Measurements from ENCODE around the gene GPRC5A.

The GPRC5A gene

GRCh38 chr12:12941450-12942350 is 50.3 kb downstream of the GPRC5A start:
- Histone ChIP-seq H3K9ac (ENCODE audit: low read length) (no peak overlapping the region), H3K27ac (ENCODE audit: low read depth, low read length, poor library complexity, severe bottlenecking) (no peak overlapping the region), H3K4me3 (ENCODE audit: low read depth, low read length, poor library complexity, severe bottlenecking) (no peak overlapping the region), H3K36me3 (ENCODE audit: insufficient read depth, low read length) (no peaks in the 10 kb centered on the region), H3K4me1 (ENCODE audit: insufficient read depth, low read length, severe bottlenecking) (no peaks in the 10 kb centered on the region), H4K20me1 (ENCODE audit: insufficient read depth, low read length) (no peaks in the 10 kb centered on the region), H2AFZ (ENCODE audit: low read length) (no peak overlapping the region), H3K9me3 (ENCODE audit: low read length) (no peaks in the 10 kb centered on the region), H3K27me3 (ENCODE audit: insufficient read depth, low read length) (0 out of 2 replicates have a peak, but pooled peaks cover 3% of the 10 kb centered on the region), H3K4me2 (ENCODE audit: low read length) (no peak overlapping the region), H3F3A (ENCODE audit: insufficient read depth, low read length) (no peaks in the 10 kb centered on the region), H3K79me2 (ENCODE audit: insufficient read depth, low read length) (no peaks in the 10 kb centered on the region), H3K9me2 (ENCODE audit: low read depth, low read length) (no peaks in the 10 kb centered on the region)
- no peak for TF ChIP-seq EZH2 (IDR thresholded peaks at IDR 0.05; ENCODE audit: borderline replicate concordance, low read length)

GRCh38 chr12:12943586-12944260 is 52.4 kb downstream of the GPRC5A start:
- Histone ChIP-seq H2AFZ (ENCODE audit: low read length) (no peak overlapping the region), H3K4me1 (ENCODE audit: insufficient read depth, low read length, severe bottlenecking) (no peaks in the 10 kb centered on the region)

GRCh38 chr12:12945591-12945990 is 54.2 kb downstream of the GPRC5A start:
- Histone ChIP-seq H3F3A (ENCODE audit: insufficient read depth, low read length) (no peaks in the 10 kb centered on the region), H3K9ac (ENCODE audit: low read length) (no peak overlapping the region), H3K27me3 (ENCODE audit: insufficient read depth, low read length) (no peaks in the 10 kb centered on the region), H4K20me1 (ENCODE audit: insufficient read depth, low read length) (no peaks in the 10 kb centered on the region), H3K4me2 (ENCODE audit: low read length) (no peak overlapping the region), H2AFZ (ENCODE audit: low read length) (no peak overlapping the region), H3K9me3 (ENCODE audit: low read length) (no peaks in the 10 kb centered on the region), H3K9me2 (ENCODE audit: low read depth, low read length) (no peaks in the 10 kb centered on the region), H3K36me3 (ENCODE audit: insufficient read depth, low read length) (no peaks in the 10 kb centered on the region), H3K4me1 (ENCODE audit: insufficient read depth, low read length, severe bottlenecking) (no peaks in the 10 kb centered on the region), H3K4me3 (ENCODE audit: low read depth, low read length, poor library complexity, severe bottlenecking) (no peak overlapping the region), H3K27ac (ENCODE audit: low read depth, low read length, poor library complexity, severe bottlenecking) (no peak overlapping the region), H3K79me2 (ENCODE audit: insufficient read depth, low read length) (no peaks in the 10 kb centered on the region)
- TF ChIP-seq CTCF (IDR thresholded peaks at IDR 0.05; ENCODE audit: low read length) (no peak), EZH2 (IDR thresholded peaks at IDR 0.05; ENCODE audit: borderline replicate concordance, low read length) (no peak)

More at GRCh38 chr12:12943586-12944260, 52.4 kb downstream of the GPRC5A start:
- Histone ChIP-seq H3K36me3 (ENCODE audit: insufficient read depth, low read length) (no peaks in the 10 kb centered on the region), H3K9ac (ENCODE audit: low read length) (no peak overlapping the region), H3K4me3 (ENCODE audit: low read depth, low read length, poor library complexity, severe bottlenecking) (no peak overlapping the region), H3K27ac (ENCODE audit: low read depth, low read length, poor library complexity, severe bottlenecking) (no peak overlapping the region), H4K20me1 (ENCODE audit: insufficient read depth, low read length) (no peaks in the 10 kb centered on the region), H3K4me2 (ENCODE audit: low read length) (no peak overlapping the region), H3K79me2 (ENCODE audit: insufficient read depth, low read length) (no peaks in the 10 kb centered on the region), H3K9me2 (ENCODE audit: low read depth, low read length) (no peaks in the 10 kb centered on the region), H3F3A (ENCODE audit: insufficient read depth, low read length) (no peaks in the 10 kb centered on the region), H3K9me3 (ENCODE audit: low read length) (no peaks in the 10 kb centered on the region), H3K27me3 (ENCODE audit: insufficient read depth, low read length) (0 out of 2 replicates have a peak, but pooled peaks cover under 1% of the 10 kb centered on the region)
- TF ChIP-seq EZH2 (IDR thresholded peaks at IDR 0.05; ENCODE audit: borderline replicate concordance, low read length) (no peak), CTCF (IDR thresholded peaks at IDR 0.05; ENCODE audit: low read length) (no peak)

Measured in OCI-LY1 (cell line).